NCI-H69 (cell line): ENCODE data around the gene MAPK1.
"Not testable (repeated sequence)": the region's sequence is repeated elsewhere in the genome, so short reads cannot be mapped to it uniquely, and the experiment has no call there.

Experiments
- DNase-seq: peaks from one replicate; lab custom pipeline; 2025; lab: John Stamatoyannopoulos, UW

Gene MAPK1

GRCh38 chr22:21725956-21726649 lies 141.3 kb downstream of the MAPK1 start:
- DNase-seq = no peak

- DNase-seq = not testable (repeated sequence)
These were observed 142.9 kb downstream of the MAPK1 start for GRCh38 chr22:21724496-21724895.

- not testable (repeated sequence) for DNase-seq
These were observed 146.1 kb downstream of the MAPK1 start for GRCh38 chr22:21721195-21721852.

GRCh38 chr22:21720191-21720859 lies 147.1 kb downstream of the MAPK1 start:
- DNase-seq = not testable (repeated sequence)

- no peak for DNase-seq
These were observed 148.4 kb downstream of the MAPK1 start for GRCh38 chr22:21719024-21719423.

- DNase-seq = peak; percentile 49
These were observed 148.9 kb downstream of the MAPK1 start for GRCh38 chr22:21718499-21718898.

GRCh38 chr22:21716395-21717122 lies 150.9 kb downstream of the MAPK1 start:
- not testable (repeated sequence) for DNase-seq

- no peak for DNase-seq
These were observed 152.7 kb downstream of the MAPK1 start for GRCh38 chr22:21714786-21715185.

GRCh38 chr22:21714059-21714770 lies 153.2 kb downstream of the MAPK1 start:
- no peak for DNase-seq

- no peak for DNase-seq
These were observed 153.9 kb downstream of the MAPK1 start for GRCh38 chr22:21713428-21714058.

- peak; percentile 87 for DNase-seq
These were observed 154.6 kb downstream of the MAPK1 start for GRCh38 chr22:21712751-21713427.

GRCh38 chr22:21711851-21712250 lies 155.6 kb downstream of the MAPK1 start:
- DNase-seq = no peak

GRCh38 chr22:21710156-21710555 lies 157.3 kb downstream of the MAPK1 start:
- no peak for DNase-seq

GRCh38 chr22:21709688-21710087 lies 157.8 kb downstream of the MAPK1 start:
- no peak for DNase-seq

GRCh38 chr22:21708960-21709359 lies 158.5 kb downstream of the MAPK1 start:
- DNase-seq = no peak

GRCh38 chr22:21707677-21708076 lies 159.8 kb downstream of the MAPK1 start:
- DNase-seq = peak; percentile 93
